Chondrocyte (in vitro differentiated cells): ENCODE results near the gene RIPK3. TPM values are rescaled to one million over a fixed set of nuclear protein-coding genes. Genes with fewer than 3 reads are reported as not detected.

Source experiments
- DNase-seq: peaks from one replicate; pipeline ENCODE4 v3.0.0; 2021; ENCODE audit warnings: mixed read lengths, low spot score
- H3K27ac Mint-ChIP-seq: one replicate; pipeline ENCODE4 v1.8.0; 2021; ENCODE audit warnings: mild to moderate bottlenecking, moderate library complexity, mixed read lengths; ENCODE audit not compliant: unreplicated experiment
- H3K27me3 Mint-ChIP-seq: 2 replicates; pipeline ENCODE4 v1.8.0; 2021; ENCODE audit warnings: low read depth, mixed read lengths
- H3K36me3 Mint-ChIP-seq: 2 replicates; pipeline ENCODE4 v1.8.0; 2021; ENCODE audit warnings: low read depth, mixed read lengths
- H3K4me1 Mint-ChIP-seq: 2 replicates; pipeline ENCODE4 v1.8.0; 2021; ENCODE audit warnings: low read depth, mild to moderate bottlenecking, mixed read lengths
- H3K4me3 Mint-ChIP-seq: one replicate; pipeline ENCODE4 v1.8.0; 2021; ENCODE audit warnings: mild to moderate bottlenecking, moderate library complexity, mixed read lengths; ENCODE audit not compliant: unreplicated experiment
- H3K9me3 Mint-ChIP-seq: 2 replicates; pipeline ENCODE4 v1.8.0; 2021; ENCODE audit warnings: low read depth, mixed read lengths
- total RNA-seq: library from RNA; stranded (reverse); gene quantifications from 3 replicates; pipeline ENCODE4 v1.2.1, GENCODE V29; 2021
- TF ChIP-seq, protein P1 (sequence below): fragments of 200-600 bp; sonication (generic); IDR thresholded peaks from 2 replicates; pipeline ENCODE4 v1.5.0; 2021; ENCODE audit warnings: antibody characterized with exemption, mild to moderate bottlenecking, moderate library complexity

Gene RIPK3
- total RNA-seq, 1 donor from 2014 or later: 1.3 TPM

DNA sequence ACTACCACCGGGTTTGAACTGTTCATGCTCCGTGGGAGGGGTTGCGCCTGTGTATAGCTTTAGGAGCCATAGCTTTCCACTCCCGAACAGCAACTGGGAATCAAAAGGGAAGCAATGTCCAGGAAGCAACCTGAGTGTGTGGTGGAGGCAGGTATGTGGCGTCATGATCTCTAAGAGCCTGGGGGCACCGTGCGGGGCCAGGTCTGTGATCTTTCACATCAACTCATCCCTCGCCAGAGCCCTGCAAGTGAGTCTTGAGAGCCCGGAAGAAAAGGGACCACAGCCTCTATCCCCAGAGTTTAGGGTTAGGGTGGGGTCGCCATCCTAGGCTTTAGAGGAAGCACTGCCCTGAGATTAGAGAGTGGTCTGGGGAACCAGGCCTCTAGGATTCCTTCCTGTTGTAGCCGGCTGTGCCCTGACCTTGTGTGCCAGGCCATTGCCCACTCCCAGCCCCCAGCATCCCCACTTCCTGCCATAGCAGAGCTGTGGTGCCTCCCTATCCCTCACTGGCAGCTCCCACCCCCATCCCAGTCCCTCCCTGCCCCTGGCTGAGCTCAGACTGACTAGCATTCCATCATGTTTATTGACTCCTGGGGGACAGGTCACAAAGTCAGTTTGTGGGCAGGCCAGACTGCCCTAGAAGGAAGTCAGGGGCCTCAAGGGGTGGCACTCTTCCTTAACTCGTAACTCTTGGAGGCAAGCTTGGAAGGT, 4.2 kb downstream of the RIPK3 start:
- TF ChIP-seq, protein P1, sequence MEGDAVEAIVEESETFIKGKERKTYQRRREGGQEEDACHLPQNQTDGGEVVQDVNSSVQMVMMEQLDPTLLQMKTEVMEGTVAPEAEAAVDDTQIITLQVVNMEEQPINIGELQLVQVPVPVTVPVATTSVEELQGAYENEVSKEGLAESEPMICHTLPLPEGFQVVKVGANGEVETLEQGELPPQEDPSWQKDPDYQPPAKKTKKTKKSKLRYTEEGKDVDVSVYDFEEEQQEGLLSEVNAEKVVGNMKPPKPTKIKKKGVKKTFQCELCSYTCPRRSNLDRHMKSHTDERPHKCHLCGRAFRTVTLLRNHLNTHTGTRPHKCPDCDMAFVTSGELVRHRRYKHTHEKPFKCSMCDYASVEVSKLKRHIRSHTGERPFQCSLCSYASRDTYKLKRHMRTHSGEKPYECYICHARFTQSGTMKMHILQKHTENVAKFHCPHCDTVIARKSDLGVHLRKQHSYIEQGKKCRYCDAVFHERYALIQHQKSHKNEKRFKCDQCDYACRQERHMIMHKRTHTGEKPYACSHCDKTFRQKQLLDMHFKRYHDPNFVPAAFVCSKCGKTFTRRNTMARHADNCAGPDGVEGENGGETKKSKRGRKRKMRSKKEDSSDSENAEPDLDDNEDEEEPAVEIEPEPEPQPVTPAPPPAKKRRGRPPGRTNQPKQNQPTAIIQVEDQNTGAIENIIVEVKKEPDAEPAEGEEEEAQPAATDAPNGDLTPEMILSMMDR: no peak
- H3K36me3 Mint-ChIP-seq: no peaks in the 10 kb centered on the region
- DNase-seq: no peak
- H3K27ac Mint-ChIP-seq: no peak overlapping the region
- no peaks in the 10 kb centered on the region for H3K9me3 Mint-ChIP-seq
- H3K4me3 Mint-ChIP-seq: peak overlapping the region; percentile 59
- H3K27me3 Mint-ChIP-seq: peaks cover 18% of the 10 kb centered on the region
- H3K4me1 Mint-ChIP-seq: peaks cover 33% of the 10 kb centered on the region

DNA sequence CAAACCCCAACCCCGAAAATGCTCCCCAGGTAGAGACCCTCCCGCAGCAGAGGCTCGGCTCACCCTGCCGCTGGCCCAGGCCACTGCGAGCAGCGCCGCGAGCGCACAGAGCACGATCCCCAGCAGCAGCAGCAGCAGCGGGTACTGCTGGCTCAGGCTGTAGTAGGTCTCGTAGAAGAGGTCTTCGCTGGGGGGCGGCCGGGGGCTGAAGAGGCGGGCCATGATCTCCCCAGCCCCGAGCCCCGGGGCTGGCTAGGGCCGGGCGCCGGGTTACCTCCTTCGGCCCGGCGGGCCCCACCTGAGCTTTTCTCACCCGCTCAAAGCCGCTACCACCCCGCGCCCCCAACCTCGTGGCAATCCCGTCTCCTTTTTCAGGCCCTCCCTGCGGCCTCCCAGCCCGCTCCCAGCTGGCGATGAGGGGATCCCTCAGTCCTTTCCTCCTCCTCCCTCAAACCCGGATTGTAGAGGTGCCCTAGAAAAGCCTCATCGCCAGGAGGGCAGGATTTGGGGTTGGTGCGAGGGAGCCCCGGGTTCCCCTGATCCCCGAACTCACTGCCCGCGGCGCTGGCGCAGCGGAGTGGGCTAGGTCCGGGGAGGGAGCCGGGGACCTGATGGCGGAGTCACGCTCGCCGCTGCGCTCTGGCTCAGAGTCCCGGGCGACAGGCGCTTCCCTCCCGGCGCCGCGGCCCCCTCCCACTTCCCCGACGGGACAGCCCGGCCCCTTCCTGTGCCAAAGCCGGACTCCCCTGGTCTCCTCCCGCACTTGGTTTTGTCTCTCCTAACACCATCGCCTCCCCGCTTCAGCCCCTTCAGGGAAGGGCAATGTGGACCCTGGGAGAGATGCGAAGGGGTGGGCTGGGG, 5.1 kb downstream of the RIPK3 start, which contains the start of gene ADCY4:
ADCY4 (minus strand) TSS at position 641 of the 861 bp plus-strand sequence; CDS start at position 222, 419 bp downstream.
- Mint-ChIP-seq H3K4me3 (peak within 1 kb of the TSS; percentile 73), H3K36me3 (no peaks in the 10 kb centered on the region), H3K9me3 (no peaks in the 10 kb centered on the region), H3K27ac (no peak within 1 kb of the TSS), H3K4me1 (peaks cover 33% of the 10 kb centered on the region), H3K27me3 (peaks cover 14% of the 10 kb centered on the region)
- TF ChIP-seq, protein P1: no peak
- DNase-seq: no peak

DNA sequence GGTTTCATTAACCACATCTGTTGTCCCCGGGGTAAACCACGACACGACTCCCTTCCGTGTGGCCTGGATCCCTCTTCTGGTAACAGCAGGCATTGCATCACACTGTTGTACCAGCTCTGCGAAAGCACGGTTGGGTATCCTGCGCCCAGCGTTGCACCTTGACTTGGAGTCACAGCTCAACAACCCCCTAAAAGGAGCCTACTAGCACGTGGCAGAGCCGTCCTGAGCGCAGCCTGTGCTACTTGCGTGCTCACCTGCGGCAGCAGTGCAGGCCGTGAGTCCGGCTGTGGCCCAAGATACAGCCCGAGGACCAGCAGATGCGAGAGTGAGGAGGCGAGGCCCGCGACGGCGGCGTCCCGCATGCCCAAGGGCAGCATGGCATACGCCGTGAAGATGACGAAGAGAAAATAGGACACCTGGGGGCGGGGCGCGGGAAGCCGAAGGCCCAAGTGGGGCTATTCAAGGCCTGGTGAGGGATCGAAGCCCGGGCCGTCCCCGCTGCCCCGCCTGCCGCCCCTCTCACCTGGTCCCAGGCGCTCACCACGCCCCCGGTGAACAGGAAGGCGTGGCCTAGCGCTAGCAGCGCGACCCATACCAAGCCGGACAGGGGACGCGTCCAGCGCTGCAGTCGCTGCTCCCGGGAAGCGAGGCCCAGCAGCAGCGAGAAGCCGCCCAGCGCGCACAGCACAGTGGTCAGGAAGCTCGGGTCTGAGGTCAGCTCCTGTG, 7.4 kb downstream of the RIPK3 start:
- TF ChIP-seq, protein P1: peak; percentile 81
- peak overlapping the region; percentile 56 for H3K4me3 Mint-ChIP-seq
- H3K9me3 Mint-ChIP-seq: no peaks in the 10 kb centered on the region
- no peaks in the 10 kb centered on the region for H3K36me3 Mint-ChIP-seq
- H3K27me3 Mint-ChIP-seq: peaks cover 5% of the 10 kb centered on the region
- peaks cover 33% of the 10 kb centered on the region for H3K4me1 Mint-ChIP-seq
- no peak overlapping the region for H3K27ac Mint-ChIP-seq
- no peak for DNase-seq

DNA sequence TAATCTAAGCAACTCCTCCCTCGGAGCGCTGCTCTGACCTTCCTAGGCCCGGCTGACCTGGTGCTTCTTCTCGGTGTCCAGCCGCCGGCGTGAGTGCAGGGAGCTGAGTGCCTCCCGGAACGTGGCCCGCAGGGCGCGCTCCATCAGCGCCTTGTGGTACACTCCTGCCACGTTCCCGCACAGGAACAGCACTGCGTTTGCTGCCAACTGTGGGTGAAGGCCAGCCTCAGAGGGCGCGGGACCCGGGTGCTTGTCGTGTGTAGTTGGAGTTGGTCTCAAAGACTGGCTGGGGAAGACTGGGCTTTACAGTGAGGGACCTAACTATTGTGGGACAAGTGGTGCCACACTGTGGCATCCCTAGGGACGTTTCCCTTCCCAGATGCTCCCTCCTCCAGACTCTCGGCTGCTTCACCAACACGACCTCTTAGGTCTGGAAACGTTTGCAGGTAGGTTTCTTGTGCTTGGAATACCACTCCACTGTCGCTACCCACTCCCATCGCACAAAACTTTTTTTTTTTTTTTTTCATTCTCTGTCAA, 8.0 kb downstream of the RIPK3 start:
- Mint-ChIP-seq H3K36me3 (no peaks in the 10 kb centered on the region), H3K4me1 (peaks cover 33% of the 10 kb centered on the region), H3K9me3 (no peaks in the 10 kb centered on the region), H3K4me3 (no peak overlapping the region), H3K27ac (no peak overlapping the region), H3K27me3 (peaks cover 5% of the 10 kb centered on the region)
- TF ChIP-seq, protein P1: no peak
- DNase-seq: no peak
